Fibroblast of skin of left quadriceps (primary cell): ENCODE measurements around the gene MSH5.
A peak's percentile ranks its signal among the peaks of the same experiment; 100 is the strongest.

Source experiments
- DNase-seq, 2 experiments: peaks; one replicate each; pipeline ENCODE4 v3.0.0-alpha.2; 2013; ENCODE audit warnings: low read depth in 2 of 2

The MSH5 gene

GRCh38 chr6:31729515-31729978 is 10.3 kb upstream of the MSH5 start:
- peak in 1 of 2 experiments; percentile 53 for DNase-seq

- DNase-seq, result peak; percentile 77 to 83
These were observed 9.7 kb upstream of the MSH5 start for GRCh38 chr6:31729979-31730630.

- DNase-seq, result no peak
These were observed 9.1 kb upstream of the MSH5 start for GRCh38 chr6:31730631-31731086.

- no peak for DNase-seq
These were observed 7.8 kb upstream of the MSH5 start for GRCh38 chr6:31732029-31732428.

GRCh38 chr6:31733734-31734133 is 6.1 kb upstream of the MSH5 start:
- DNase-seq, result no peak

GRCh38 chr6:31734247-31734820 is 5.5 kb upstream of the MSH5 start:
- DNase-seq, result no peak

- DNase-seq, result peak in 1 of 2 experiments; percentile 30
These were observed 4.9 kb upstream of the MSH5 start for GRCh38 chr6:31734821-31735406.

GRCh38 chr6:31736021-31736767 is 3.6 kb upstream of the MSH5 start, which contains the start of gene CLIC1:
Gene CLIC1 (minus strand): TSS chr6:31736530. CDS start chr6:31736300, 230 bp downstream.
- peak; percentile 57 to 59 for DNase-seq

- DNase-seq, result no peak
These were observed 3.0 kb upstream of the MSH5 start for GRCh38 chr6:31736768-31737314.

- DNase-seq, result no peak
These were observed 2.4 kb upstream of the MSH5 start for GRCh38 chr6:31737315-31737990.

GRCh38 chr6:31737991-31738979 is 1.5 kb upstream of the MSH5 start:
- DNase-seq, result peak; percentile 52

GRCh38 chr6:31740397-31741223 is 805 bp downstream of the MSH5 start:
- DNase-seq, result no peak

- DNase-seq, result no peak
These were observed 2.0 kb downstream of the MSH5 start for GRCh38 chr6:31741815-31742214.

GRCh38 chr6:31742894-31743293 is 3.1 kb downstream of the MSH5 start:
- no peak for DNase-seq

GRCh38 chr6:31744422-31744821 is 4.6 kb downstream of the MSH5 start:
- DNase-seq, result no peak

- no peak for DNase-seq
These were observed 9.7 kb downstream of the MSH5 start for GRCh38 chr6:31749301-31750036.

- no peak for DNase-seq
These were observed 10.7 kb downstream of the MSH5 start for GRCh38 chr6:31750411-31751022.

- peak in 1 of 2 experiments; percentile 38 for DNase-seq
These were observed 13.0 kb downstream of the MSH5 start for GRCh38 chr6:31752739-31753319.
